Measurements from ENCODE around the gene PCDHGB6. TPM values are rescaled to one million over a fixed set of nuclear protein-coding genes. Genes with fewer than 3 reads are reported as not detected.
"Not testable (repeated sequence)": the region's sequence is repeated elsewhere in the genome, so short reads cannot be mapped to it uniquely, and the experiment has no call there.

The PCDHGB6 gene
- total RNA-seq = 10 to 100 TPM in 1 of 4 donors, 1 to 10 TPM in 3; 4.5 to 13.8 (median 8.2) TPM

GRCh38 chr5:141407790-141408505, at the start of gene PCDHGB6:
PCDHGB6 (plus strand) TSS chr5:141408021; CDS start chr5:141408203, 182 bp downstream.
- peak; percentile 7 to 51 for TF ChIP-seq CTCF (IDR thresholded peaks at IDR 0.05)
- not testable (repeated sequence) for H3K27ac ChIP-seq; H3K36me3 ChIP-seq; DNase-seq (ENCODE audit: low spot score in 2 of 2); H3K27me3 ChIP-seq; H3K4me1 ChIP-seq
- WGBS = 17% methylated on average over 34 of the region's 51 CpGs
- peaks cover 52% of the 10 kb centered on the region for H3K9me3 ChIP-seq
- H3K4me3 ChIP-seq = peak within 1 kb of the TSS; percentile 37

GRCh38 chr5:141359790-141360426, 47.9 kb upstream of the PCDHGB6 start, which contains the start of gene PCDHGB2:
PCDHGB2 (plus strand) TSS chr5:141359994; CDS start chr5:141360136, 142 bp downstream.
- DNase-seq (ENCODE audit: low spot score in 2 of 2) = no peak
- H3K27ac ChIP-seq = no peak within 1 kb of the TSS
- no peaks in the 10 kb centered on the region for H3K36me3 ChIP-seq
- TF ChIP-seq POLR2AphosphoS5 (IDR thresholded peaks at IDR 0.05) (no peak), CTCF (IDR thresholded peaks at IDR 0.05) (no peak), POLR2A (IDR thresholded peaks at IDR 0.05) (no peak), EP300 (IDR thresholded peaks at IDR 0.05) (no peak)
- H3K27me3 ChIP-seq = peaks cover 19% of the 10 kb centered on the region
- H3K4me1 ChIP-seq = peaks cover 3% of the 10 kb centered on the region
- peaks cover 64% of the 10 kb centered on the region for H3K9me3 ChIP-seq
- WGBS = 23% methylated on average over 23 of the region's 24 CpGs
- H3K4me3 ChIP-seq = peak within 1 kb of the TSS; percentile 24

GRCh38 chr5:141360685-141361084, 47.1 kb upstream of the PCDHGB6 start:
- Histone ChIP-seq H3K4me3 (no peak overlapping the region), H3K36me3 (no peaks in the 10 kb centered on the region), H3K4me1 (peaks cover 3% of the 10 kb centered on the region), H3K27ac (no peak overlapping the region), H3K9me3 (peaks cover 66% of the 10 kb centered on the region), H3K27me3 (peaks cover 20% of the 10 kb centered on the region)
- TF ChIP-seq POLR2AphosphoS5 (IDR thresholded peaks at IDR 0.05) = no peak
- no peak for TF ChIP-seq POLR2A (IDR thresholded peaks at IDR 0.05)
- TF ChIP-seq EP300 (IDR thresholded peaks at IDR 0.05) = no peak
- no peak for TF ChIP-seq CTCF (IDR thresholded peaks at IDR 0.05)
- WGBS = 42% methylated on average over 15 of the region's 15 CpGs
- no peak for DNase-seq (ENCODE audit: low spot score in 2 of 2)

- TF ChIP-seq CTCF (IDR thresholded peaks at IDR 0.05) (no peak), POLR2AphosphoS5 (IDR thresholded peaks at IDR 0.05) (no peak), EP300 (IDR thresholded peaks at IDR 0.05) (no peak), POLR2A (IDR thresholded peaks at IDR 0.05) (no peak)
- Histone ChIP-seq H3K27me3 (peaks cover 26% of the 10 kb centered on the region), H3K27ac (no peak overlapping the region), H3K4me3 (no peak overlapping the region), H3K36me3 (no peaks in the 10 kb centered on the region), H3K9me3 (peaks cover 64% of the 10 kb centered on the region), H3K4me1 (peaks cover 3% of the 10 kb centered on the region)
- DNase-seq (ENCODE audit: low spot score in 2 of 2) = no peak
Observed at GRCh38 chr5:141362719-141363118, 45.1 kb upstream of the PCDHGB6 start.

- peaks cover 61% of the 10 kb centered on the region for H3K9me3 ChIP-seq
- H3K27ac ChIP-seq = no peak within 1 kb of the TSS
- H3K27me3 ChIP-seq = peaks cover 26% of the 10 kb centered on the region
- DNase-seq (ENCODE audit: low spot score in 2 of 2) = no peak
- H3K36me3 ChIP-seq = no peaks in the 10 kb centered on the region
- TF ChIP-seq POLR2A (IDR thresholded peaks at IDR 0.05) (no peak), EP300 (IDR thresholded peaks at IDR 0.05) (no peak), CTCF (IDR thresholded peaks at IDR 0.05) (no peak), POLR2AphosphoS5 (IDR thresholded peaks at IDR 0.05) (no peak)
- peaks cover 3% of the 10 kb centered on the region for H3K4me1 ChIP-seq
- peak within 1 kb of the TSS; percentile 4 for H3K4me3 ChIP-seq
- 27% methylated on average over 34 of the region's 34 CpGs for WGBS
Observed at GRCh38 chr5:141363952-141364660, 43.7 kb upstream of the PCDHGB6 start, which contains the start of gene PCDHGA5. PCDHGA5 (plus strand) TSS chr5:141364162; CDS start chr5:141364331, 169 bp downstream.

Measured in suprapubic skin (tissue), 4 donors.